Umbilical cord (tissue), 1 donor: Measurements from ENCODE around the gene C11orf98. TPM values are rescaled to one million over a fixed set of nuclear protein-coding genes. Genes with fewer than 3 reads are reported as not detected.

ENCODE experiments used
- total RNA-seq: library from RNA; depleted of rRNA; stranded (reverse); fragments of >200 nt; gene quantifications from one replicate; pipeline ENCODE4 v1.2.3, GENCODE V29; 2014; ENCODE audit warnings: low replicate concordance; ENCODE audit not compliant: insufficient read depth

Gene C11orf98
- total RNA-seq, 1 donor from 2014 or later = 14.2 TPM

Other genes with a start within 250 kb of the C11orf98 start
- gene SCGB1A1, start 246.2 kb downstream of the C11orf98 start, total RNA-seq = not detected
- 550 TPM for gene AHNAK, start 118.4 kb downstream of the C11orf98 start, total RNA-seq
- gene EEF1G, start 91.3 kb downstream of the C11orf98 start, total RNA-seq = 944 TPM
- gene TUT1, start 73.7 kb downstream of the C11orf98 start, total RNA-seq = 2.4 TPM
- 58.3 TPM for gene MTA2, start 63.3 kb downstream of the C11orf98 start, total RNA-seq
- gene EML3, start 52.4 kb downstream of the C11orf98 start, total RNA-seq = 41.7 TPM
- gene ROM1, start 52.0 kb downstream of the C11orf98 start, total RNA-seq = 8.7 TPM
- 7.9 TPM for gene B3GAT3, start 43.2 kb downstream of the C11orf98 start, total RNA-seq
- 96.8 TPM for gene GANAB, start 18.6 kb downstream of the C11orf98 start, total RNA-seq
- 11.3 TPM for gene INTS5, start 11.9 kb downstream of the C11orf98 start, total RNA-seq
- gene CSKMT, start 102 bp upstream of the C11orf98 start, total RNA-seq = 3.1 TPM
- 2.9 TPM for gene UQCC3, start 6.5 kb upstream of the C11orf98 start, total RNA-seq
- 0.72 TPM for gene LBHD1, start 7.1 kb upstream of the C11orf98 start, total RNA-seq
- gene UBXN1, start 13.9 kb upstream of the C11orf98 start, total RNA-seq = 98.0 TPM
- 3.1 TPM for gene LRRN4CL, start 24.3 kb upstream of the C11orf98 start, total RNA-seq
- 6.3 TPM for gene BSCL2, start 42.2 kb upstream of the C11orf98 start, total RNA-seq
- not detected for gene GNG3, start 42.5 kb upstream of the C11orf98 start, total RNA-seq
- gene HNRNPUL2, start 62.2 kb upstream of the C11orf98 start, total RNA-seq = 13.5 TPM
- gene TTC9C, start 63.3 kb upstream of the C11orf98 start, total RNA-seq = 27.0 TPM
- gene ZBTB3, start 89.0 kb upstream of the C11orf98 start, total RNA-seq = 6.5 TPM
- 24.6 TPM for gene POLR2G, start 96.4 kb upstream of the C11orf98 start, total RNA-seq
- gene TAF6L, start 106.2 kb upstream of the C11orf98 start, total RNA-seq = 10.1 TPM
- 11.1 TPM for gene TMEM179B, start 122.2 kb upstream of the C11orf98 start, total RNA-seq
- 33.5 TPM for gene TMEM223, start 126.8 kb upstream of the C11orf98 start, total RNA-seq
- 22.6 TPM for gene NXF1, start 140.2 kb upstream of the C11orf98 start, total RNA-seq
- gene STX5, start 166.8 kb upstream of the C11orf98 start, total RNA-seq = 44.3 TPM
- gene TEX54, start 167.6 kb upstream of the C11orf98 start, total RNA-seq = not detected
- 44.3 TPM for gene WDR74, start 174.4 kb upstream of the C11orf98 start, total RNA-seq
- gene SLC3A2, start 215.7 kb upstream of the C11orf98 start, total RNA-seq = 77.0 TPM